Fibroblast of pulmonary artery (primary cell): Measurements from ENCODE around the gene ST6GALNAC2.
A peak's percentile ranks its signal among the peaks of the same experiment; 100 is the strongest.

Experiments
- DNase-seq: peaks from one replicate; pipeline ENCODE4 v3.0.0-alpha.2; 2010; ENCODE audit warnings: low read depth
- H3K4me3 ChIP-seq: replicated peaks from 2 replicates; pipeline ENCODE4 v1.5.1; 2011; ENCODE audit warnings: low read depth, mild to moderate bottlenecking, control low read depth, low read length, moderate library complexity
- TF ChIP-seq, protein P1 (sequence below): IDR thresholded peaks from 2 replicates; pipeline ENCODE4 v1.5.1; 2011; ENCODE audit warnings: mild to moderate bottlenecking, control low read depth, low read length, inconsistent platforms; ENCODE audit errors: missing control alignments

ST6GALNAC2 gene

DNA sequence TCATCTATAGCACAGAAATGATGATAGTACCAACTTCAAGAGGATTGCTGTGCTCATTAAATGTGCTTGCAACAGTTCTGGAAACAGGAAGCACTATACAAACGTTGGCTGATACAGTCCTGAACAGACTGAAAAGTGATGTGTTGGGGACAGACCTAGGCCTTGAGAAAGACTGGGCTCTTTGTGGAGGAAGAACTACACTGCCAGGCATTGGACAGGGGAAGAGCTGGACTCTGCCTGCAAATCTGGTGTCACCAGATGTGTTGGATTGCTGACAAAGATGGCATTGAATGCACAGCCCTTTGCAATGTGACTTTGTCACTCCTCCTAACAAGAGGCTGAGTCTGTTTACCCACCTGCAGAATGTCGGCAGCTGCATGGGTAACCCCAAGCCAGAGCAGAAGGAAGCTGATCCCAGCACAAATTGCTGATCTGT, 12.4 kb upstream of the ST6GALNAC2 start:
- TF ChIP-seq, protein P1, sequence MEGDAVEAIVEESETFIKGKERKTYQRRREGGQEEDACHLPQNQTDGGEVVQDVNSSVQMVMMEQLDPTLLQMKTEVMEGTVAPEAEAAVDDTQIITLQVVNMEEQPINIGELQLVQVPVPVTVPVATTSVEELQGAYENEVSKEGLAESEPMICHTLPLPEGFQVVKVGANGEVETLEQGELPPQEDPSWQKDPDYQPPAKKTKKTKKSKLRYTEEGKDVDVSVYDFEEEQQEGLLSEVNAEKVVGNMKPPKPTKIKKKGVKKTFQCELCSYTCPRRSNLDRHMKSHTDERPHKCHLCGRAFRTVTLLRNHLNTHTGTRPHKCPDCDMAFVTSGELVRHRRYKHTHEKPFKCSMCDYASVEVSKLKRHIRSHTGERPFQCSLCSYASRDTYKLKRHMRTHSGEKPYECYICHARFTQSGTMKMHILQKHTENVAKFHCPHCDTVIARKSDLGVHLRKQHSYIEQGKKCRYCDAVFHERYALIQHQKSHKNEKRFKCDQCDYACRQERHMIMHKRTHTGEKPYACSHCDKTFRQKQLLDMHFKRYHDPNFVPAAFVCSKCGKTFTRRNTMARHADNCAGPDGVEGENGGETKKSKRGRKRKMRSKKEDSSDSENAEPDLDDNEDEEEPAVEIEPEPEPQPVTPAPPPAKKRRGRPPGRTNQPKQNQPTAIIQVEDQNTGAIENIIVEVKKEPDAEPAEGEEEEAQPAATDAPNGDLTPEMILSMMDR: no peak
- no peak for DNase-seq

DNA sequence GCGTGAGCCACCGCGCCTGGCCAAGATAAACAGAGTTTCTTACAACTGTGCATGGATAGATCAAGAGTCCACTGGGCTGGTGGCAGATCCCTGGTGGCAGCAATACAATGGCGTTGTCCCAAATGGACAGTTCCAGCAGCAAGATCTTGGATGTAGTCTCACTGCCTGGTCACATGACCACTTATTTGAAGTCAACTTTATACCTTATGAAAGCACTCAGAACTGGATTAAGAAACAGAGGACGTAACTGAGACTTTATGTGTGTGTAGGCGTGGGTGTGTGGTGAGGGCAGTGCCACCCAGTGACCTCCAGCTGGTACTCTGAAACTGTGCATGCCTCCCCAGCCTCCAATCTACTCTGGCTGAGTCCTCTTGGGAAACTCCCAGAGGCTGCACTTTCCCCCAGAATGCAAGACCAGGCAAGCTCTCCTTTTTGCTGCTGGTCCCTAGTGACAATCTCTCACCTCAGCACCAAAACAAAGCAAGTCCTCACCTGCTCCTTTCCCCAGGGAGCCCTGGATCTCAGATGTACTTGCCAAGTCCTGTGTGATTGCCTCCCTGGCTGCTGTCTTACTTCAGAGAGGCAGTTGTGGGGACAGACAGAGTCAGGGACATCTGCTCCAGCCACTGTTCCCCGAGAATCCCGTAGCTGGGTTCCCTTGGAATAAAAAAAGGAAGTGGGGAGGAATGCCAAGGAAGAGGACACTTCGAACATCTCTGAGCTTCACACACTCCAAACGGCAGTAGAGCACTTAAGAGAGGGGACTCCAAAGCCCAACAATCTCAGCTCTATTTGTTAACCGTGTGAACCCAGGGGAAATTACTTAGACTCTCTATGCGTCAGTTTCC, 11.7 kb upstream of the ST6GALNAC2 start:
- TF ChIP-seq, protein P1: no peak
- DNase-seq: no peak
- H3K4me3 ChIP-seq: no peak overlapping the region

More for the DNA sequence above, 12.4 kb upstream of the ST6GALNAC2 start:
- no peak overlapping the region for H3K4me3 ChIP-seq

DNA sequence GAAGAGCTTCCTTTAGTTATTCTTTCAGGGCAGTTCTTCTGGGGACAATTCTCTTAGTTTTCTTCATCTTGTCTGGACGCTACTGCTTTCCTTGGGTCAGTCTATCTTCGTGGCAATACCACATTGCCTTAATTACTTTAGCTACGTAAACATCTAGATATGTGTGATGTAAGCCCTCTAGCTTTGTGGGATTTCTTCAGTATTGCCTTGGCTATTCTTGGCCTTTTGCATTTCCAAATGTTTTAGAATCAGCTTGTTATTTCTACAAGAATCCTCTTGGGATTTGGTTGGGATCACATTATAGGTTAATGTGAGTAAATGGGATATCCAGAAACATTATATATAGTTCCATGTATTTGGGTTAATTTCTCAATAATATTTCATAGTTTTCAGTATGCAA, 9.0 kb upstream of the ST6GALNAC2 start:
- TF ChIP-seq, protein P1: no peak
- DNase-seq: no peak
- H3K4me3 ChIP-seq: no peak overlapping the region

DNA sequence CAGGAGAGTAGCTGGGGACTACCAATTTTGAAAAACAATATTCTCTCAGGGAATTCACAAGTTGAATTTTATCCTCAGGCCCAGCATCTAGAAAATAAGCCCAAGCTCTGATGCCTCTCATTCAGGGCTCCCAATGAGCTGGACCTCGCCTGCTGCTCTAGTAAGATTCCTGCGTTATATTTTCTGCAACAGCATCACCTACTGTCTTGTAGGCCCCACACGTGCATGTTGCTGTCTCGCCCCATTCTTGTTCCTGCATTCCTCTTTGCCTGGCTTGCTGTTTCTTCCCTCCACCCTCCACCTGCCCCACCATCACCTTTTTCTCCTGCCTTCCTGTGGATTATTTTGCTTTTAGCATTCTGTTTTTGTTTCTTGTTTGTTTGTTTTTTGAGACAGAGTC, 8.3 kb upstream of the ST6GALNAC2 start:
- no peak overlapping the region for H3K4me3 ChIP-seq
- DNase-seq: no peak
- TF ChIP-seq, protein P1: no peak

DNA sequence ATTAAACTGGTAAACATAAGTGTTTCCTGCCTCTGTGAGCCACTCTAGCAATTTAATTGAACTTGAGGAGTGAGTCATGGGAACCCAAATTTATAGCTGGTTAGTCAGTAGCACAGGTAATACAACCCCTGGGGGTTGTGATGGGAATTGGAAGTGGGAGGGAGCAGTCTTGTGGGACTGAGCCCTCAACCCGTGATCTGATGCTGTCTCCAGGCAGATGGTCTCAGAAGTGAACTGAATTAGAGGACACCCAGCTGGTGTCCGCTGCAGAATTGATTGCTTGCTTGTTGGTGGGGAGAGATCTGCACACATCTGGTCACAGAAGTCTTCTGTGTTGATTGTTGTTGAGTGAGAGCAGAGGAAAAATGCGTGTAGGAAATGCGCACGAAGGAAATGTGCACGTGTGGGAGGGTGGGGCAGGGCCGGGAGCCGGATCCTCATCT, 7.7 kb upstream of the ST6GALNAC2 start:
- DNase-seq: peak; percentile 42
- no peak overlapping the region for H3K4me3 ChIP-seq
- TF ChIP-seq, protein P1: no peak

DNA sequence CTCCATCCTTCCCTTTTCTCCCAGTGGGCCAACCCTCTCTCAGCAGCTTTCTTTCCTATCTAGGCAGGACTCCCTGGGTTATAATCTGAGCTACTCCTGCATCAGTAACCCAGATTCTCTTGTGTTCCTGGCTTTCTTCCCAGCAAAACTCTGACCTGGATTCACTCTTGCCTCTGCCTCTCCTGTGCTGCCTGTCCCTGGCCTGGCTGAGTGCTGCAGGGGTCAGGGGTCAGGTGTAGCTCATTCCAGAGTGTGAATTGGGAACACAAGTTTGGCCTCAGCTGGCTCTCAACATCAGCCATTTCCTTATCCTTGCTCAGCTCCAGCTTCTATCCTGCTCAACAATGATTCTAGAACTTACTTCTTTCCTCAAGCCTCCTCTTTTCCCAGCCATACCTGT, 2.5 kb upstream of the ST6GALNAC2 start:
- H3K4me3 ChIP-seq: no peak overlapping the region
- TF ChIP-seq, protein P1: no peak
- no peak for DNase-seq
